ENCODE measurements around the gene AP5S1. TPM values are rescaled to one million over a fixed set of nuclear protein-coding genes. Genes with fewer than 3 reads are reported as not detected.

AP5S1 gene
- total and polyA plus RNA-seq, 9 of the 15 experiments (the other 6 are each of a cell fraction or from before 2014, with no cell fraction given) = 2.6 to 8.8 (median 4.4) TPM

- peak; percentile 70 for ATAC-seq
- DNase-seq (ENCODE audit: extremely low read depth in 1 of 4, low spot score in 3 of 4) = peak; percentile 57 to 59 (median 57)
- Histone ChIP-seq H3K4me1 (replicated peaks in 1 of 2; ENCODE audit: control insufficient read depth in 2 of 2, insufficient read depth in 2 of 2, low read length in 2 of 2) (peaks cover 14 to 44% of the 10 kb centered on the region in 2 experiments; a peak in 4 of 5 replicates), H3K36me3 (ENCODE audit: control insufficient read depth, insufficient read depth, low read length) (peaks cover 38% of the 10 kb centered on the region; the same call in 2 of the 3 replicates), H3K9me3 (replicated peaks; ENCODE audit: control insufficient read depth, insufficient read depth, low read depth, low read length) (no peaks in the 10 kb centered on the region), H3K4me3 (peak overlapping the region; percentile 55; the same call in 1 of the 2 replicates), H3K27ac (ENCODE audit: extremely low read depth, low read depth, low read length) (no peak overlapping the region), H2AFZ (ENCODE audit: low read depth, low read length) (no peak overlapping the region), H3K27me3 (ENCODE audit: control insufficient read depth in 2 of 2, insufficient read depth in 2 of 2, low read length in 2 of 2) (no peaks in the 10 kb centered on the region), H3K9ac (ENCODE audit: insufficient read depth in 1 of 2, low read depth in 2 of 2, low read length in 2 of 2) (peak overlapping the region; percentile 61 to 93), H3K4me2 (ENCODE audit: insufficient read depth, low read length) (peak overlapping the region; percentile 80), H4K20me1 (replicated peaks; ENCODE audit: control insufficient read depth, insufficient read depth, low read length) (no peaks in the 10 kb centered on the region), H3K79me2 (ENCODE audit: control insufficient read depth, insufficient read depth, low read length) (peaks cover 12% of the 10 kb centered on the region; the same call in 2 of the 3 replicates), H3K9me1 (ENCODE audit: control insufficient read depth, insufficient read depth, low read length) (no peaks in the 10 kb centered on the region)
- CTCF ChIA-PET (ENCODE audit: low intra/inter-chr PET ratio) = interaction anchor here (0.7 kb wide), 1 partner anchor 300 kb away, joined by 4 read pairs; no protein-coding TSS in a partner anchor
- in situ Hi-C loops (cut with MboI) = no loop called here
- no peak for TF ChIP-seq NR1H2 (CRISPR knock-in tag; IDR thresholded peaks at IDR 0.05)
- peak; percentile 71 for TF ChIP-seq ZNF316 (IDR thresholded peaks at IDR 0.05)
- TF ChIP-seq HDAC2 (IDR thresholded peaks at IDR 0.05) = no peak
- TF ChIP-seq MNT (conservative IDR thresholded peaks at IDR 0.05) = no peak
- TF ChIP-seq ZNF589 (CRISPR knock-in tag; IDR thresholded peaks at IDR 0.05; ENCODE audit: low read depth) = no peak
- TF ChIP-seq MAFG (tag; conservative IDR thresholded peaks at IDR 0.05) = 0 out of 2 replicates have a peak, but pooled peaks have one; percentile 5
- peak; percentile 51 for TF ChIP-seq ZSCAN29 (IDR thresholded peaks at IDR 0.05)
- TF ChIP-seq C11orf30 (IDR thresholded peaks at IDR 0.05; ENCODE audit: low read depth) = peak; percentile 18; the same call in 1 of the 2 replicates
- 34% methylated on average over 8 of the region's 19 CpGs for WGBS (ENCODE audit: insufficient coverage, low coverage, missing lambda C conversion rate)
- peak; percentile 58 for FAIRE-seq
- intact Hi-C loops (cut with micrococcal nuclease) = no loop called here
- POLR2A ChIA-PET = interaction anchor here (0.6 kb wide), 1 partner anchor 12 kb away, joined by 3 read pairs; no protein-coding TSS in a partner anchor
- BruUV-seq (replicated peaks) = no TSS peak
These were observed 22.6 kb upstream of the AP5S1 start for GRCh38 chr20:3797592-3798372.

Measured in K562 (cell line).